Liver (tissue), 9 donors: ENCODE results near the gene CPNE5. TPM values are rescaled to one million over a fixed set of nuclear protein-coding genes. Genes with fewer than 3 reads are reported as not detected.

ENCODE experiments used
- DNase-seq: peaks from one replicate; pipeline ENCODE4 v3.0.0-alpha.2; 2017; ENCODE audit warnings: low spot score
- H3K27ac ChIP-seq, 2 donors: one replicate each; pipeline ENCODE4 v1.7.0; 2013; ENCODE audit warnings: inconsistent platforms in 2 of 2, low read length in 2 of 2, control low read depth in 1 of 2, low read depth in 1 of 2, mild to moderate bottlenecking in 1 of 2
- H3K27me3 ChIP-seq, 4 donors: one replicate each; pipeline versions ENCODE4 v1.6.1 to v1.7.0; 2013; ENCODE audit warnings: low read length in 3 of 4, inconsistent platforms in 1 of 4, mild to moderate bottlenecking in 1 of 4, moderate library complexity in 1 of 4; ENCODE audit not compliant: control insufficient read depth in 4 of 4, insufficient read depth in 4 of 4
- H3K36me3 ChIP-seq, 4 donors: one replicate each; pipeline versions ENCODE4 v1.6.1 to v1.7.0; 2013; ENCODE audit warnings: low read length in 3 of 4, mild to moderate bottlenecking in 3 of 4, low read depth in 1 of 4, moderate library complexity in 1 of 4; ENCODE audit not compliant: control insufficient read depth in 4 of 4, insufficient read depth in 3 of 4
- H3K4me1 ChIP-seq, 4 donors: one replicate each; pipeline versions ENCODE4 v1.6.1 to v1.7.0; 2013; ENCODE audit warnings: low read length in 3 of 4, mild to moderate bottlenecking in 3 of 4, moderate library complexity in 1 of 4; ENCODE audit not compliant: control insufficient read depth in 4 of 4, insufficient read depth in 4 of 4
- H3K4me3 ChIP-seq, 3 donors: one replicate each; pipeline versions ENCODE4 v1.6.1 to v1.7.0; 2013; ENCODE audit warnings: low read length in 3 of 3, control low read depth in 1 of 3, low read depth in 1 of 3, mild to moderate bottlenecking in 1 of 3
- H3K9ac ChIP-seq, 2 donors: one replicate each; pipeline ENCODE4 v1.7.0; 2013; ENCODE audit warnings: low read length in 2 of 2, mild to moderate bottlenecking in 2 of 2, moderate library complexity in 2 of 2, control low read depth in 1 of 2, low read depth in 1 of 2
- H3K9me3 ChIP-seq, 4 donors: one replicate each; pipeline versions ENCODE4 v1.6.1 to v1.7.0; 2013; ENCODE audit warnings: low read length in 3 of 4; ENCODE audit not compliant: control insufficient read depth in 4 of 4
- ATF3 ChIP-seq: IDR thresholded peaks from 2 replicates; pipeline ENCODE4 v1.6.1; 2016; ENCODE audit warnings: antibody characterized with exemption
- CTCF ChIP-seq: fragments of 150-350 bp; IDR thresholded peaks from 2 replicates; pipeline ENCODE4 v1.5.1; 2017; ENCODE audit warnings: improper control_type of control experiment, low read depth, low read length; ENCODE audit not compliant: missing input control
- EGR1 ChIP-seq, 2 donors: IDR thresholded peaks; 2 replicates each; pipeline ENCODE4 v1.6.1; 2016 to 2018; ENCODE audit warnings: antibody characterized with exemption in 2 of 2, low read depth in 2 of 2
- FOXA1 ChIP-seq: IDR thresholded peaks from 2 replicates; pipeline ENCODE4 v1.6.1; 2016; ENCODE audit warnings: antibody characterized with exemption
- FOXA2 ChIP-seq: IDR thresholded peaks from 2 replicates; pipeline ENCODE4 v1.6.1; 2016; ENCODE audit warnings: antibody characterized with exemption
- GABPA ChIP-seq, 2 donors: IDR thresholded peaks in 1 of 2; conservative IDR thresholded peaks in 1 of 2; 2 replicates each; pipeline ENCODE4 v1.6.1; 2016; ENCODE audit warnings: antibody characterized with exemption in 2 of 2, mild to moderate bottlenecking in 1 of 2, moderate library complexity in 1 of 2
- HNF4A ChIP-seq, 2 donors: conservative IDR thresholded peaks; 2 replicates each; pipeline ENCODE4 v1.6.1; 2016; ENCODE audit warnings: antibody characterized with exemption in 2 of 2, mild to moderate bottlenecking in 2 of 2
- HNF4G ChIP-seq: IDR thresholded peaks from 2 replicates; pipeline ENCODE4 v1.6.1; 2016; ENCODE audit warnings: antibody characterized with exemption
- JUND ChIP-seq, 2 donors: IDR thresholded peaks; 2 replicates each; pipeline ENCODE4 v1.6.1; 2016; ENCODE audit warnings: antibody characterized with exemption in 2 of 2
- MAX ChIP-seq: IDR thresholded peaks from 2 replicates; pipeline ENCODE4 v1.6.1; 2016; ENCODE audit warnings: antibody characterized with exemption
- NR2F2 ChIP-seq: IDR thresholded peaks from 2 replicates; pipeline ENCODE4 v1.6.1; 2016; ENCODE audit warnings: antibody characterized with exemption
- RAD21 ChIP-seq, 2 donors: IDR thresholded peaks; 2 replicates each; pipeline ENCODE4 v1.6.1; 2016; ENCODE audit warnings: antibody characterized with exemption in 2 of 2, mild to moderate bottlenecking in 2 of 2
- REST ChIP-seq: IDR thresholded peaks from 2 replicates; pipeline ENCODE4 v1.6.1; 2016; ENCODE audit warnings: antibody characterized with exemption, mild to moderate bottlenecking
- RXRA ChIP-seq, 2 donors: IDR thresholded peaks; 2 replicates each; pipeline ENCODE4 v1.6.1; 2017 to 2018; ENCODE audit warnings: antibody characterized with exemption in 2 of 2, mild to moderate bottlenecking in 1 of 2
- SP1 ChIP-seq: IDR thresholded peaks from 2 replicates; pipeline ENCODE4 v1.6.1; 2018; ENCODE audit warnings: antibody characterized with exemption, mild to moderate bottlenecking
- TAF1 ChIP-seq: conservative IDR thresholded peaks from 2 replicates; pipeline ENCODE4 v1.6.1; 2016; ENCODE audit warnings: antibody characterized with exemption, mild to moderate bottlenecking
- YY1 ChIP-seq: IDR thresholded peaks from 2 replicates; pipeline ENCODE4 v1.6.1; 2016; ENCODE audit warnings: antibody characterized with exemption, mild to moderate bottlenecking
- WGBS: extraction: QIAGEN DNeasy Blood & Tissue Kit; methylation state at CpG from one replicate; pipeline ENCODE4 v1.1.7; 2013; 5-methylcytosine and 5-hydroxymethylcytosine counted together
- polyA plus RNA-seq, 2 donors: library from polyadenylated mRNA; stranded (reverse) in 1 of 2; unstranded in 1 of 2; fragments of 200-250 nt in 1 of 2; fragments of >200 nt in 1 of 2; fragmentation: Nextera tagmentation in 1 of 2; extraction: Ambion mirVana in 1 of 2; gene quantifications; one replicate each; pipeline versions ENCODE4 v1.2.1 to v1.2.3, GENCODE V29; 2013 to 2015
- total RNA-seq, 2 donors: library from RNA; depleted of rRNA; stranded (reverse); fragments of >200 nt; gene quantifications; one replicate each; pipeline ENCODE4 v1.2.3, GENCODE V29; 2014
- TF ChIP-seq, protein P1 (sequence below): IDR thresholded peaks from 2 replicates; pipeline ENCODE4 v1.6.1; 2016; ENCODE audit warnings: antibody characterized with exemption
- donor health status: healthy.
- donor health status: healthy.
- donor health status: healthy.
- donor health status: healthy.
- donor health status: healthy.

Gene CPNE5
- total and polyA plus RNA-seq, 4 donors, result 0.24 to 1.1 (median 0.44) TPM

DNA sequence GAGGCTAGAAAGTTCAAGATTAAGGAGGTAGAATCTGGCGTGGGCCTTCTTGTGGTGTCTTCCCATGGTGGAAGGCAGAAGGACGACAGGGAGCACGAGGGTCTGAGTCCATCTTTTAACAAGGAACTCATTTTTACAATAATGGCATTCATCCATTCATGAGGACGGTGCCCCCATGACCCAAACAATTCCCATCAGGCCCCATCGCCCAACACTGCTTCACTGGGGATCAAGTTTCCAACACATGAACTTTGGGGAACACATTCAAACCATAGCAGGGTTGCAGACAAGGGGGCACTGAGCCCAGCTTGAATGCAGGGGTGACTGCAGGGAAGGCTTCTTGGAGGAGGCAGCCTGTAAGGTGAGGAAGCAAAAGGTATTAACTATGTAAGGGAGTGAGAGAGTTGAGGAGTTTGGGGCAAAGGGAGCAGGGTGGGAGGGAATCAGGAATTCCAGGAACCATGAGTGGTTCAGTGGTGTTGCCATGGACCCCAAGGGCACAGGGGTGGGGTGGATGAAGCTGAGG, 136.1 kb downstream of the CPNE5 start (continued):
- TF ChIP-seq, protein P1, sequence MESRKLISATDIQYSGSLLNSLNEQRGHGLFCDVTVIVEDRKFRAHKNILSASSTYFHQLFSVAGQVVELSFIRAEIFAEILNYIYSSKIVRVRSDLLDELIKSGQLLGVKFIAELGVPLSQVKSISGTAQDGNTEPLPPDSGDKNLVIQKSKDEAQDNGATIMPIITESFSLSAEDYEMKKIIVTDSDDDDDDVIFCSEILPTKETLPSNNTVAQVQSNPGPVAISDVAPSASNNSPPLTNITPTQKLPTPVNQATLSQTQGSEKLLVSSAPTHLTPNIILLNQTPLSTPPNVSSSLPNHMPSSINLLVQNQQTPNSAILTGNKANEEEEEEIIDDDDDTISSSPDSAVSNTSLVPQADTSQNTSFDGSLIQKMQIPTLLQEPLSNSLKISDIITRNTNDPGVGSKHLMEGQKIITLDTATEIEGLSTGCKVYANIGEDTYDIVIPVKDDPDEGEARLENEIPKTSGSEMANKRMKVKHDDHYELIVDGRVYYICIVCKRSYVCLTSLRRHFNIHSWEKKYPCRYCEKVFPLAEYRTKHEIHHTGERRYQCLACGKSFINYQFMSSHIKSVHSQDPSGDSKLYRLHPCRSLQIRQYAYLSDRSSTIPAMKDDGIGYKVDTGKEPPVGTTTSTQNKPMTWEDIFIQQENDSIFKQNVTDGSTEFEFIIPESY, result no peak
- TF ChIP-seq NR2F2 (no peak), EGR1 (IDR thresholded peaks at IDR 0.05; ENCODE audit: low read depth in 2 of 2) (no peak), FOXA1 (no peak), TAF1 (no peak), JUND (IDR thresholded peaks at IDR 0.05) (no peak), SP1 (no peak), HNF4A (conservative IDR thresholded peaks at IDR 0.05) (no peak)

GRCh38 chr6:36702656-36703055, 136.6 kb downstream of the CPNE5 start:
- no peak for DNase-seq
- TF ChIP-seq SP1 (no peak), TAF1 (no peak), HNF4A (conservative IDR thresholded peaks at IDR 0.05) (no peak), JUND (IDR thresholded peaks at IDR 0.05) (no peak), HNF4G (no peak), RAD21 (IDR thresholded peaks at IDR 0.05) (no peak), REST (no peak), ATF3 (no peak), FOXA2 (no peak), GABPA (IDR thresholded peaks at IDR 0.05 in 1 of 2, conservative IDR thresholded peaks at IDR 0.05 in 1 of 2) (no peak), FOXA1 (no peak), EGR1 (IDR thresholded peaks at IDR 0.05; ENCODE audit: low read depth in 2 of 2) (no peak), YY1 (no peak), MAX (no peak), NR2F2 (no peak), RXRA (IDR thresholded peaks at IDR 0.05) (no peak), CTCF (no peak)
- TF ChIP-seq, protein P1, result no peak

More at GRCh38 chr6:36702656-36703055, 136.6 kb downstream of the CPNE5 start:
- Histone ChIP-seq H3K27me3 (no peaks in the 10 kb centered on the region), H3K36me3 (no peaks in the 10 kb centered on the region), H3K27ac (no peak overlapping the region), H3K9ac (no peak overlapping the region), H3K9me3 (no peaks in the 10 kb centered on the region), H3K4me3 (no peak overlapping the region), H3K4me1 (no peaks in the 10 kb centered on the region)
- 93% methylated on average over 3 of the region's 3 CpGs for WGBS
